NOMO-1 treated with DMSO at 0.1 percent for 48 hours (cell line): Measurements from ENCODE around the gene ANXA1.

Experiments
- DNase-seq: peaks from one replicate; lab custom pipeline; 2025; ENCODE audit not compliant: unreplicated experiment; lab: John Stamatoyannopoulos, UW

ANXA1 gene

DNA sequence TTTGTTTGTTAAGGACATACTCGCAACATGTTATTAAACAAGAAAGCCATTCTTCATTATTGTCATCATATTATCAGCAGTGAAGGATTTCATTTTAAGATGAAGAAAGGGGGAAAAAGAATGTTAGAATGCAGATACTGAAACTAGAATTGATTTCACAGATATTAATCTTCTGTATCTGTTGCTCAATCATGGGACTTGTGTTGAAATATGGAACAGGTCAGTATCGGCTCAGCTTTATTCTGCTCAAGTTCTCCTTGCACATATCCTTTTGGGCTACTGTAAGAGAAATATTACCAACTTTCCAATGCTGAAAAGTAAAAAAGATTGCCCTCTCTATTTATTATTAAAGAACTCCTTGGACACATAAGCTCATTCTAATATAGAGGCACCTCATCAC, 13.8 kb upstream of the ANXA1 start:
- DNase-seq: peak; percentile 2

DNA sequence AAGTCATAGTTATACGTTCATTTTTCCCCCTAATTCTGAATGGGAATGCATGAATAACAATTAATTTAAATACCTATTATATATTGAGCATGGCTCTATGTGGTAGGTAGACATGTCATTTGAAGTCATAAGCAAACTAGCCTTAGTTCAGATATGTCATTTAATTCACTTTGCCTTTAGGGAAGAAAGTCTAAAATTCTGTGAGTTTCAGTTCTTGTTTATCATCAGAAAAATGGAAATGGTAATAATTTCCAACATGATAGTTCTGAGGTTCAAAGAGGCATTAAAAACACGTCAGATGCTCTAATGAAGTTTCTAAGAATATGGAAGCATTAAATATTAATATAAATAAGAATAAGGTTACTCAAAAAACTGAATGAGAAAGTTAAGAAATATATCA, 13.1 kb upstream of the ANXA1 start:
- peak; percentile 4 for DNase-seq

GRCh38 chr9:73141282-73141681, 10.4 kb upstream of the ANXA1 start:
- no peak for DNase-seq

GRCh38 chr9:73143711-73144328, 7.8 kb upstream of the ANXA1 start:
- peak; percentile 50 for DNase-seq

GRCh38 chr9:73146111-73146815, 5.4 kb upstream of the ANXA1 start:
- no peak for DNase-seq

- no peak for DNase-seq
Measured at GRCh38 chr9:73148447-73148937, 3.2 kb upstream of the ANXA1 start.

GRCh38 chr9:73149371-73150067, 2.1 kb upstream of the ANXA1 start:
- peak; percentile 70 for DNase-seq

- DNase-seq: no peak
Measured at GRCh38 chr9:73152543-73152844, 829 bp downstream of the ANXA1 start.

DNA sequence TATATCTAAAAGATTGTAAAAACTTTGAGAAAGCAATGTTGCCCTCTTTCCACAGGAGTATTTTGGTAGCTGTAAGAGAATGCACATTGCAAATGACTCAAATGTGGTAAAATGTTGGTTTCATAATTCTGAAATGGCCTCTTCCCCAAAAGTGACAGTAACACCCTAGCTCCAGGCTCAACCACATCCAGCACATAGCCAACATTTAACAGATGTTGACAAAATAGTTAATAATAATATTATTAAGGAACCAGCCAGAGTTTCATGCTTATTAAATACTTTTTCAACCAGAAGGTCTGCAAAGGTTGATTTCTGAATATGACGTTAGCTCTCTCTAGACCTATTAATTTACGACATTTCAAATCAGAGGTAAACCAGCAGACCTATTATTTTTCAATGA, 1.3 kb downstream of the ANXA1 start:
- peak; percentile 50 for DNase-seq

DNA sequence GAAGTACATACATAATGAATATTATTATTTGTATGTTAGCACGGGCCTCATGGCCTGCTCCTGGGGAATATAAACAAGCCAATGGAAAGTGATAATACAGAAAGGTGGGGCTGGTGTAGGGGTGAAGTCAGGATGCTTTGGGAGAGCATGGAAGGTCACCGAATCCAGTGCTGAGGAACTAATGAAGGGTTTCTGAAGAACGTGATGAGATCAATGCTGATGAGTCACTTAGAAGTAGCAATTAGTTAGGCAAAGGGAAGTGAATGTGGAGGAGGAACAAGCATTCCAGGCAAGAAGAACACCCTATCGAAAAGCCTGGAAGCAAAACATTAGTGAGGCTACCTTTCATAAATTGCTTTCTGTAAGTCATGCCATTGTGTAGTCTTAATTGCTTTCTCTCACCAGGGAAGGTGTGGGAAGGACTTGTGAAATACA, 2.1 kb downstream of the ANXA1 start:
- peak; percentile 43 for DNase-seq

- no peak for DNase-seq
Measured at GRCh38 chr9:73154271-73154670, 2.6 kb downstream of the ANXA1 start.

DNA sequence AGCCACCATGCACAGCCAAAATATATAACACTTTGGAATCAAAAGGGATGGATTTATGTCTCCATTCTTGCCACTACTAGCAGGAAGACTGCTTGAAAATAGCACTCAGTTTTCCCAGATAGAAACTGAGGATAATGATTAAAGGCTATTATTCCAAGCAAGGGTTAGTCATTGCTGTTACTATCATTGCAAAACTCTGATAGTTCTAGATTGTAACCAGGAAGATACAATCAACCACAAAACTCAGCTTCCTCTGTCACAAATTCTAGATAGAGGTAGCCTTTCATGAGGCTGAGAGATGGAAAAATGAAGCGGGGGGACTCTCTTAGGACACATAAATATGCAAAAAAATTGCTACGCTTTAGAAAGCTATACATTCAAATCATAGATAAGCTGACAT, 3.1 kb downstream of the ANXA1 start:
- peak; percentile 27 for DNase-seq

DNA sequence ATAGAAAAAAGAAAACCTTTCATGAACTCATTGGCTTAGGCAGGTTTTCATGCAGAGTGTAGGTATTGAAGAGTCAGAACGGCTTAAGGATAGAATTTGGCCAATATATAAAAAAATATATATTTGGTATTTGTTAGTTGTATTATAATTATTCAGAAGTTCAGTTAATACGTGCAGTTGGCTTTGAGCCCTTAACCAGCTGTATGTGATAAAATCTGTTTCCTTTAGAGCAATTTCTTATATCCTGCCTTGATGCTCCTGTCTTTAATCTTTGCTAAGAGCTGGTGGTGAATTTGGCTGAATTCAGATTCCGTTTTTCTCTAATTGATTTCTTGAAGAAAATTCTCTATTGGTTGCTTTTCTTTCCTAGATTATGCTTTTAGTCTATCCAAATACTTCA, 3.7 kb downstream of the ANXA1 start:
- DNase-seq: no peak

GRCh38 chr9:73155968-73156864, 4.6 kb downstream of the ANXA1 start:
- DNase-seq: peak; percentile 68

GRCh38 chr9:73156865-73157187, 5.2 kb downstream of the ANXA1 start:
- DNase-seq: no peak

- DNase-seq: no peak
Measured at GRCh38 chr9:73157811-73158210, 6.1 kb downstream of the ANXA1 start.

DNA sequence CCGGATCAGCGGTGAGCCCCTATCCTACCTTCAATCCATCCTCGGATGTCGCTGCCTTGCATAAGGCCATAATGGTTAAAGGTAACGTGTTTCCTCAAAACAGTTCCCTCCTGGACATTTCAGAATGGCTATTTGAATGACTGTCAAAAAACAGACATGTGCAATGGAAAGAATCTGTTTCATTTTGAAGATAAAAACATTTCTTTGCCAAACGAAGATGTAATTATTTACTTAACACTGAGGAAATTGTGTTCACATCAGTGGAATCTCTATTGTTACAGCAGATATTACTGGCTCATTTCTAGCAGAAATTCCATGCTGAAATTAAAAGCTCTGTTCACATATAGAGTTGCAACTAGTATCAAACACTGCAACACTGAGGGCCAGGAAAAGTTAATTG, 7.1 kb downstream of the ANXA1 start:
- DNase-seq: no peak

DNA sequence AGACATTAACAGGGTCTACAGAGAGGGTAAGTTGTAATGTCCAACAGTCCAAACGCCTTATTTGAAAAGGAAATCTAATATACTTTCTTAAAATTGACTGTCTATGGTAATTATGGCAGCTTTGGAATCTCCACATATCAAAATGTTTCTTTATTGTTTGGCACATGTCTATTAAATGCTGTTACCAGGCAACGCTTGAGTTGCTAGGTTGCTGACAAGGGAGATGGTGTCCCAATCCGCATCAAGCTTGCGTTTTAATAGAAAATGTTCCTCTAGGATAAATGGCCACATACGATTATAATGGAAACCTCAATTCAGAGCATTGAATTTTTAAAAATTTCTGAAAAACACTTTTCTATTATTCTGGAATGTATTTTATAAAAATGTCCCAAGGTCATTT, 9.2 kb downstream of the ANXA1 start:
- DNase-seq: no peak

- DNase-seq: no peak
Measured at GRCh38 chr9:73162987-73163768, 11.5 kb downstream of the ANXA1 start.

DNA sequence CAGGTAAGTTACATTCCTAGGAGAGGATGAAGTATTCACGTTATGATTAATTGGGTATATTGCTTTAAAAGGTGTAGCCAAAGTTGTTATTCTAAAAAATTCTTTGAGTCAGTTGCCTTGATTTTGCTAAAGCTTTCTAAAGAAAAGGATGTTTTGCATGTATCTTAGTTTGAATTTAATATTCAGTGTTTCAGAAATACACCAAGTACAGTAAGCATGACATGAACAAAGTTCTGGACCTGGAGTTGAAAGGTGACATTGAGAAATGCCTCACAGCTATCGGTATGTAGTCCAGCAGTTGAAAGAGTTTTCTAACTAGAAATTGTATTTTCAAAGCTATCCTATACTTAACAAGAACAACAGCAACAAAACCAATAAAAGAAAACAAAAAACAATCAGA, 14.2 kb downstream of the ANXA1 start:
- no peak for DNase-seq

GRCh38 chr9:73166468-73166867, 14.8 kb downstream of the ANXA1 start:
- DNase-seq: no peak
